NCI-H524 (cell line): Measurements from ENCODE around the gene UNC93B1.

Experiments
- DNase-seq, 2 experiments: peaks; one replicate each; lab custom pipeline; 2025; lab: John Stamatoyannopoulos, UW

The UNC93B1 gene

DNA sequence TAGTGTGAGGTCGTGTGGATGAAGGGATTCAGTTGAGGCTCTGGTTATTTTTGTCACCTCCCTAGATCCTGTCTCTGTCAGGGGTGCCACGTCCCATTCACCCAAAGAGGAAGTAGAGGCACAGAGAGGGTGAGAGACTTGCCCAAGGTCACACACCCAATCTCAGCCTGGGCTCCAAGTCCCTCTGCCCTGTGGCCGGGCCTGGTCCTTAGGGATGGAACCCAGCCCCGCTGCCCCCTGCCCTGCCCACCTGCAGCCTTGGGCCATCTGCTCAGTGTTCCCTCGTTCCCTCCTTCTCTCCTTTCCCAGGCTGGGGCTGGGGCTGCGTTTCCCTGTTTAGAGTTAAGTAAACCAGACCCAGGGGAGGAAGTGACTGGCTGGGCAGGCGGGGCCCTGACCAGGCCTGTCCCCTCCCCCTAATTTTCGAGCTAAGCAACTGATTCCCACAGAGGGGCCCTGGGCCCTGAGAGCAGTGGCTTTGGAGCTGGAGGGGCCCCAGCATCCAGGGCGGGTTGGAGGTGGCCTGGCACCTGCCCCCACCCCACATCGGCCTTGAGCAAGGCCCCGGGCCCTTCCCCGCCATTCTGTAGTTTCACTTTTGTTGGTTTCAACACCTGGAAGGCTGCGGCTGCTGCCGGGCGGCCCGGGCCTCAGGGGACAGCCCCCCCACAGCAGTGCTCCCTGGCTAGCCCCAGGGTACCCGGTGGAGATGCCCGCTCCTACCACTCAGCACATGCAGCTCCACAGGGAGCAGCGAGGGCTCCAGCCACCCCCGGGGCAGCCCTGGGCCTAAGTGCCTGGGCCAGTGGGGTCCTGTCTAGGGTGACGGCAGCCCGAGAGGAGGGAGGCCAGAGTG is 36.4 kb upstream of the UNC93B1 start:
- DNase-seq: peak in 1 of 2 experiments; percentile 24

DNA sequence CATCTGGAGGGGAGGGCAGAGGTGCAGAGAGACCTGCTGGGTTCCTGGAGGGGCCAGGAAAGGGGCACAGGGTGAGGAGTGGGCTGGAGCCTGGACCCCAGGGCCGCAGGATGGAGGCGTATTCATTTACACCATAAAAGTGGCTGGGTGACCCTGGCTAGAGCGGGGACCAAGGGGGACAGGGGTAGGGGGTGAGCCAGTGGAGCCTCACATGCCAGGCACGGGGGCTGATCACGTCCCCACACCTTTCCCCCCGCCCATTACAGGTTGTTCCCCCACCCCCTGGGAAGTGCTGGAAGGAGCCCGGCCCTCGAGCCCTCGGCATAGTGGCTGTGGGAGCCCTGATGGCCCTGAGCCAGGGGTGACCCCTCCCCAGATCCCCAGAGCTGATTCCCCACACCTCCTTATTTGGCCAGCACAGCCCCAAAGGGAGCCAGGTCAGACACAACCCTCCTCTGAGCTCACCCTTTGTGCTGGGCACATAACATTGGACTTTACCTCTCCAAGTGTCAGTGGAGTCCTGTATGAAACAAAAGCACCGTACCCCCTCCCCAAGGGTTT is 35.7 kb upstream of the UNC93B1 start:
- DNase-seq: no peak

DNA sequence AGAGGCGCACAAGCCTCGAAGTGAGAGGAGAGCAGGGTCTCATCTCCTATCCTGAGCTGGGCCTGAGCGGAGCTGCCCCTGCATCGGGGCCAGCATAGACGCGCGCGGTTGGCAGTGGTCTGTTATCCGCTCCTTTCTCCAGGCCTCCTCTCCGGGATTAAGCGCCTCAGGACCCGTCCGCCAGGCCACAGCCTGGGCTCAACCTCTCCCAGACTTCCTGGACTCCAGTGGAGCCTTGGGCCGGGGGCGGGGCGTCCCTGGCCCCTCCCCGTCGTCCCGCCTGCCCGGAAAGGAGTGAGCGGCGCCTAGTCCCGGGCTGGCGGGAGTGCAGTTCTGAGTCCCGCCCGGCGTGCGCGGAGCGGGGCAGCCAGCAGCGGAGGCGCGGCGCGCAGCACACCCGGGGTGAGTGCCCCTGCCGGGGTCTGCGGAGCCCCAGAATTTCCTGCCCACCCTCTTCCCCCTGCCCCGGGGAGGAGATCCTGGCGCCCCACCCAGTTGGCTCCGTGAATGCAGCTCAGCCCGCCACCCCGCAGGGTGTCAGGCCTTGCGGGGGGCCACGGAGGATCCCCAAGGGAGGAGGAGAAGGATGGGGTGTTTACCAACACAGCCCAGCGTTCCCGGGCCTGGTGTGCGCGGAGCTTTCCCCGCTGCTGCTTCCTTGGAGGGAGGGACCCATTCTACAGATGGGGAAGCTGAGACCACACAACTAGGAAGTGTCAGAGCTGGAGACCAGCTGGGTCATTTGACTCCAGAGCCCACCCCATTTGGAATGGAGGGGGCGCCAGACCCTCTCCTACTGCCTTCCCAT is 35.0 kb upstream of the UNC93B1 start, which contains the start of gene TCIRG1:
TCIRG1 (plus strand) TSS at position 308 of the 808 bp plus-strand sequence. CDS start 2,247 bp downstream, outside the sequence.
- DNase-seq: no peak

DNA sequence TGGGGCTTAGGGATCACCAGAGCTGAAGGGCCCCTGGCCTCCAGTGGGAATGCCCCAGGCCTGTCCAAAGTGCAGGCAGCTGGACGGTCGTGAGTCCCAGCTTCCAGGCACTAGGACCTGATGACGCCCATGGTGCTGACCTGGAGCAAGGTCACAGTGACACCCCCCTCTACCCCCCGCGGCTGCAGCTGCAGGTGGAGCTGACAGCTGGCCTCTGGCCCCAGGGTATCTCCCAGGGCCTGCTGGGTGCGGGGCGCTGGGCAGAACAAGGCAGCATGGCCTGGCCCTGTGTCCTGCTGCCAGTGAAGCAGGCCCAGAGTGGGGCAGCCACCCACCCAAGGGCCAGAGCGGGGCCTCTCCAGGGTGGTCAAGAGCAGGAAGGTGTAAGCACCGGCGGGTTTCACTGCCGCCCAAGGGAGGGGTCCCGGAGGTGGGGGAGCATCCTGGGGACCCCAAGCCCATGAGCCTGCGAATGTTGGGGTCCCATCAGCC is 34.4 kb upstream of the UNC93B1 start:
- DNase-seq: no peak

DNA sequence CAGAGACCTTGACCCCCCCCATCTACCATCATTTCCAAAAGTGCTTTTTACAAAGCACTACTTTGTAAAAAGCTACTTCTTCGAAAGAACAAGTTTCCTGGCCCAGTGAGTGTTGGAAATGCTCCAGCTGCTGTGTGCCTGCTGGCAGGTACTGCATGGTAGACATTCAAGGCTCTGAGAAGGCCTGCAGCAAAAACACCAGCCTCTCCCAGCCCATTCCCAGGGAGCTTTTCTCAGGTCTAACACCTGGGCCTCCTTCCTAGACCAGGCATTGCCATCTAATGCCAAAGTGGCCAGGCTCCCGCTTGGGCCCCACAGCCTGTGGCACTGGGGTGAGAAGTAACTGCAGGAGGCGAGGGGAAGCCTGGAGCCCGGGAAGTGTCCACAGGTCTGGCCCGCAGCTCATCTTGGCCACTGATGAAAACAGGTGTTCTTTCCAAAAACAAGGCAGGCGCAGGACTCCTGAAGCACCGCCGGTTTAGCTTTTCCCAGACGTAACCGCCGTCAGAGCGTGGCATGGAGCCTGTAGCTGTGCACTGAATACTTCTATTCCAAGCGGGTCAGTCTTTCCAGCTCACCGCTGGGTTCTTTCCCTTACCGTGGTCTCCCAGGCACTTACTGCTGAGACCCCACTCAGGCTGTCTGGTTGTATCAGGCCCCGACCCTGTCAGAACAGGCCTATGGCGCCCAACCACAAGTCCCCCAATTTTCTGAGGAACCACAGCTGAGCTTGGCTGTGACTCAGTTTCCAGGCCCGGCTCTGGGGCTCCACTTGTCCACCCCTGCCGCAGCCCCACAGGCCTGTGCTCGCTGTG is 33.7 kb upstream of the UNC93B1 start:
- no peak for DNase-seq

DNA sequence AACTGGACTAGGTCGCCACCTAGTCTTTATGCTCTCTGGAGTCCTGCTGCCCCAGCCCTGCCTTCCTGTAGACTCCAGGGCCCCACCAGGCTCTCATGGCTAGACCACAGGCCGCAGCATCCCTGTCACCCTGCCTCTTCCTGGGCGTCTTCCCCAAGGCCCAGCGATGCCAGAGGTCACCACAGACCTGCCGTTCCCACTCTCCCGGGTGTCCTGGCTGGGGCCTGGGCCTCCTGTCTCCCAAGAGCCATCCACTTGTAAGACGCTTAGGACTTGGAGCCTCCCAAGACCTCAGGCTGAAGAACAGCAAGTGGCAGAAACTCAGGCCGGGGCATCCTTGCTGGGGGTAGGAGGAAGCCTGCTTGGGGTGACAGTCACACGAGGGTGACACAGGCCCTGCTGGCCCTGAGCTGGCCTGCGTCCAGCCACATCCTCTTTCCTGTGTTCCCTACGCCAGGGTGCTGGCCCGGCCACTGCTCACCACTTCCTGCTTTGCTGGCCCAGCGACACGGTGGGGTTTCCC is 32.9 kb upstream of the UNC93B1 start:
- DNase-seq: no peak

DNA sequence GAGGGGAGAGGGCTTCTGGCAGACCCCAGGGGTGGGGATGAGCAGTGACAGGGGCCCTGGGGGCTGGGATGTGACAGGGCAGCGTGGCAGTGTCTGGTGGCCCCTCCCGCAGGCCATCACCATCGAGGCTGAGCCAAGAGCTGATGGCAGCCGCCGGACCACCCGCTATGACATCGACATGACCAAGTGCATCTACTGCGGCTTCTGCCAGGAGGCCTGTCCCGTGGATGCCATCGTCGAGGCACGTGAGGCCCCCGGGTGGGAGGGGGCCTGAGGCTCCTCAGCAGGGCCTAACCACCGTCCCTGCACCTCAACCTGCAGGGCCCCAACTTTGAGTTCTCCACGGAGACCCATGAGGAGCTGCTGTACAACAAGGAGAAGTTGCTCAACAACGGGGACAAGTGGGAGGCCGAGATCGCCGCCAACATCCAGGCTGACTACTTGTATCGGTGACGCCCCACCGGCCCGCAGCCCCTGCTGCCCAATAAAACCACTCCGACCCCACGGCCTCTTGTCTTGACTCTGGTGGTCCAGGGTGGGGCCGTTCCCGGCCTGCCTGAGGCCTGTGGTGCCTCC is 32.3 kb upstream of the UNC93B1 start:
- DNase-seq: no peak

DNA sequence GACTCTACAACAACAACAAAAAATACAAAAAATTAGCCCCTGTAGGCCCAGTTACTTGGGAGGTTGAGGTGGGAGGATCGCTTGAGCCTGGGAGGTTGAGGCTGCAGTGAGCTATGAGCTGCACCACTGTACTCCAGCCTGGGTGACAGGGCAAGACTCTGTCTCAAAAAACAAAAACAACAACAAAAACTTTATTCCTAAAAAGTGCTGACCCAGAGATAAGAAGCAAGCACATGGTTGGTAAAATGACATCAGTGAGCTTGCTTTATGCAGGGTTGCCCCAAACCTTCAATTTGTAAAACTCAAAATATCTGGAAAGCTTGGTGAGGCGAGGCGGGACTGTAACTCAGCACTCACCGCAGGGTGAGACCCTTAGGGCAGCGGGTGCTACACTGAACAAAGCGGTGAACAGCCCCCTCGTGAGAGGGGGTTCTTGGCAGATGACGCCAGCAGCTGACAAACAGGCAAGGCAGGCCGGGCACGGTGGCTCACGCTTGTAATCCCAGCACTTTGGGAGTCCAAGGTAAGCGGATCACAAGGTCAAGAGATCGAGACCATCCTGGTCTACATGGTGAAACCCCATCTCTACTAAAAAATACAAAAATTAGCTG is 31.5 kb upstream of the UNC93B1 start:
- DNase-seq: no peak

DNA sequence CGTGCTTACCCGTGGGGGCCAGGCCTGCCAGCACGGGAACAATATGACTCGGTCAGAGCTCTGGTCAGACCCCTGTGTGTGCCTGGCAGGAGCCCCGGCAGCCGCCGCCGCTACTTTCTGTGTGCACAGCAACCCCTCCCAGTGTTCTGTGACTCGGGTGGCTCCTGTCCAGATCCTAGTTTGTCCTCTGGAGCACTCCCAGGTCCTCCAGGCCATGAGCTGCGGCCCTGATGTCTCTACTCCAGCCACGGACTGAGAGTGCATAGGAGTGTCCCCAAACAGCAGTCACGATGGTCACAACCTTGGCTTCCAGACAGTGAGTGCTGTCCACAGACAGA is 29.8 kb upstream of the UNC93B1 start:
- DNase-seq: no peak

DNA sequence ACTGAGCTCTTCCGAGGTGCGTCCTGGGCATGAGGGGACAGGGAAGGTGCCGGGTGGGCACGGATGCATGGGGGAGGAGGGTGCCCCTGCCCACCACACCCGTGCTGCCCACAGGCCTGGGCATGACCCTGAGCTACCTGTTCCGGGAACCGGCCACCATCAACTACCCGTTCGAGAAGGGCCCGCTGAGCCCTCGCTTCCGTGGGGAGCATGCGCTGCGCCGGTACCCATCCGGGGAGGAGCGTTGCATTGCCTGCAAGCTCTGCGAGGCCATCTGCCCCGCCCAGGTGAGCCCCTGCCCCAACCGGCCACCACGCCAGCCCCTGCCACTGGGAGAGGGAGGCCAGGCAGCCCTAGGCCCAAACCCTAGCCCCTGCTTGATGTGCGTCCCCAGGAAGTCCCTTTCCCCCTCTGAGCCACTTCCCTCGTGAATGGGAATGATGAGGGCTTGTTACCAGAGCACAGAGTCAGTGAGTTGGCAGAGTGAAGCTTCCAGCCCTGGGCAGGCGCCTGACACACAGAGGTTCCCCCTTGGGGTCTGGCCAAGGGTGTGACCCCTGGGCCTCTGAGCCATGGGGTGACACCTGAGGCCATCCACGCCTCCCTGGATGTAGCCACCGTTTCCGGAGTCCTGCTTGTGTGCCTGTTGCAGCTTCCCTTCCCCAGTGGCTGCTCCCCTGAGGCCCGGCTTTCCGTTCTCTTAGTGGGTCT is 29.3 kb upstream of the UNC93B1 start:
- no peak for DNase-seq

DNA sequence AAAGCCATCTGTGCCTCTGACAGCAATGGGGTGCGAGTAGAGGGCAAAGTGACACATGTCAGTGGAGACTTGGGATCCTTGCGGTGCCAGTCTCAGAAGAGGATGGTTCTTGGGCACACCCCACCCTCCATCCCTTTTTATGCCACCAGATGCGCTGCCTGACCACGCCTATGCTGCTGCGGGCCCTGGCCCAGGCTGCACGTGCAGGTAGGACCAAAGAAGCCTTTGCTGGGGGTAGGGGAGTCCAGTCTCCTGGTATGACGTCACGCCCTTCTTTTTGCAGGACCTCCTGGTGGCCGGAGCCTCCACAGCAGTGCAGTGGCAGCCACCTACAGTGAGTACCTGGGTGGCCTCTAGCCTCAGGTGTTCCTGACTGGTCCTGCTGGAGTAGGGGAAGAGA is 28.1 kb upstream of the UNC93B1 start:
- DNase-seq: no peak

DNA sequence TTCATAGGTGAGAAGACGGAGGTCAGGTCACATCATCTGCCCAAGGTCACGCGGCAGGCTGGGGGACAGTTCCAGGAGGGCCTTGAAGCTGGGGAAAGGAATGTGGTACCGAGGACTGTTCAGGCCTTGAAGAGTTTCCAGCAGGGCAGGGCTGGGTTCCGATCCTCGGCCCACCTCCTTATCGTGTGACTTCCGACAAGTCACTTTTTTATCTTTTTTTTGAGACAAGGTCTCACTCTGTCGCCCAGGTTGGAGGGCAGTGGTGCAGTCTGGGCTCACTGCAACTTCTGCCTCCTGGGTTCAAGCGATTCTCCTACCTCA is 27.2 kb upstream of the UNC93B1 start:
- no peak for DNase-seq

DNA sequence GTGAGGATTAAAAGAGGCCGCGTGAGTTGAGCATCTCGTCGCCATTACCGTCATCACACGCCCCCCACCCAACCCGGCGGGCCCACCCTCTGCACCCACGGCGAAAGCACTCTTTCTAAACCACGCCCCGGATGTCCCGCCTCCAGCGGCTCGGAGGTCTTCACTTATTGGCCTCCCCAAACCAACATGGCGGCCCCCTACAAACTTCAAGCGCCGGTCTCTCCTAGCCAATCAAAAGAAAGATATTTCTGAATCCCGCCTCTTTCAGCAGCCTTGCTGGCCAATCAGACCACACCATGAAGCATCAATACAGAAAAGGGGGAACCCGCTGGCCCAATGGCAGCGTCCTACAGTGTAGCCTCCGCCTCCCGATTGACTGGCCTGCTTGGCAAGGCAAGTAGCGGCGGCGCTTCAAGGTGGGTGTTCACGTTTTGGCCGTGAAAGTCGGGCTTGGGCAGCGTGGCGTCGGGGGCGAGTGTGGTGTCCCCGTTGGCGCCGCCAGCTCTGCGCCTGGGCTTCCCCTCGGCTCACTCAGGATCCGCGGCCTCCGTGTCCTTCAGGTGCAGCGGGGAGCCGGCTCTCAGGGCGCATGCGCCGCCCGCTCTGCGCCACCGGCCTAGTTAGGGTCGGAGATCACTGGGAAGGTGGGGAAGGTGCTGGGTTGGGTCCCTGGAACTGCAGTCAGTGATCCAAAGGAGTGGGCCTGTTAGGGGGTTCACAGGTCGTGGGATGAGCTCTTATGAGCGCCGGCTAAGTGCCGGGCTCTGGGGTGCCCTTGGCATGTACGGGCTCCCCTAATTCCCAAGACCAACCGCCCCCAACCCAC is 26.6 kb upstream of the UNC93B1 start, which contains the start of gene NDUFS8:
NDUFS8 (plus strand) TSS at position 364 of the 826 bp plus-strand sequence. CDS start 1,471 bp downstream, outside the sequence.
- DNase-seq: peak; percentile 97 to 99

DNA sequence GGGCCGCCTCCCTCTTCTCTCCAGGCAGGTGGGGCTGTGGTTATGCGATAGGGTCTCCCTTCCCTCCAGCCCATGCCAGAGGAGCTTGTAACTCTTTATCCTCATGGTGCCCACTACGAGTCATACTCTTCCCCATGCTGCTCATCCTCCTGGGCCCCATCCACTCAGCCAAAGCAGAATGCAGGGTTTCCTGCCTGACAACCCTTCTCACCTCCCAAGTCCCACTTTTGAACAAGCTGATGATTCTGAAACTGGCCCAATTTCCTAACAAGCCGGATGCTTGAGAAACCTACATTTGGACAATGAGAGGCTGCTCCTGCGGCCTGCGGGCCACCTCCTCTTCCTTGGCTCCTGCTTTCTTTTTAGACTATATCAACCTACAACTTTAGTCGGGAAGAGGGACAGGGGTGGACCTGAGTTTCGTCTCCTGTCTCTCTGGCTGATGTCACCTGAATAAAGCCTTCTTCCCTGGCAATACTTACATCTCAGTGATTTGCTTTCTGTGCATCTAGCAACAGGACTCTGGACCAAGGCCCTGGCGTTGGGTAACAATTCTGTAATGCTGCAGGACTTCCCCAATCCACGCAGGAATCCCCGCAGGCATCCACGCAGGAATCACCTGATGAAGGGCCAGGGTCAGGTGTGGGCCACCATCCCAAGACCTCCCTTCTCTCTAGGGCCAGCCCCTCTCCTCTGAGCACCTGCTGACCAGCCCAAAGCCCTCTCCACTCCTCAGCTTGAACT is 25.1 kb upstream of the UNC93B1 start:
- DNase-seq: no peak

DNA sequence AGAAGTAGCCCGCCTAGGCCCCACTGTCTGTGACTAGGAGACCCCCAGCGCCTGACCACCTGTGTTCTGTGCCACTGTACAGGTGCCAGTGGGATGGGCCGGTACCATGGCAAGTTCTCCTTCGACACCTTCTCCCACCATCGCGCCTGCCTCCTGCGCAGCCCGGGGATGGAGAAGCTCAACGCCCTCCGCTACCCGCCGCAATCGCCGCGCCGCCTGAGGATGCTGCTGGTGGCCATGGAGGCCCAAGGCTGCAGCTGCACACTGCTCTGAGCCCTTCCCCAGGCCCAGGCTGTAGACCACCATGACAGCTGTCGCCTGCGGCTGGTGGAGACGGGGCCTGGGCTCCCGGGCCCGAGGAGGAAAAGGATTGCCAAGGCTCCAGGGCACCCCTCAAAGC is 23.8 kb upstream of the UNC93B1 start:
- DNase-seq: no peak

DNA sequence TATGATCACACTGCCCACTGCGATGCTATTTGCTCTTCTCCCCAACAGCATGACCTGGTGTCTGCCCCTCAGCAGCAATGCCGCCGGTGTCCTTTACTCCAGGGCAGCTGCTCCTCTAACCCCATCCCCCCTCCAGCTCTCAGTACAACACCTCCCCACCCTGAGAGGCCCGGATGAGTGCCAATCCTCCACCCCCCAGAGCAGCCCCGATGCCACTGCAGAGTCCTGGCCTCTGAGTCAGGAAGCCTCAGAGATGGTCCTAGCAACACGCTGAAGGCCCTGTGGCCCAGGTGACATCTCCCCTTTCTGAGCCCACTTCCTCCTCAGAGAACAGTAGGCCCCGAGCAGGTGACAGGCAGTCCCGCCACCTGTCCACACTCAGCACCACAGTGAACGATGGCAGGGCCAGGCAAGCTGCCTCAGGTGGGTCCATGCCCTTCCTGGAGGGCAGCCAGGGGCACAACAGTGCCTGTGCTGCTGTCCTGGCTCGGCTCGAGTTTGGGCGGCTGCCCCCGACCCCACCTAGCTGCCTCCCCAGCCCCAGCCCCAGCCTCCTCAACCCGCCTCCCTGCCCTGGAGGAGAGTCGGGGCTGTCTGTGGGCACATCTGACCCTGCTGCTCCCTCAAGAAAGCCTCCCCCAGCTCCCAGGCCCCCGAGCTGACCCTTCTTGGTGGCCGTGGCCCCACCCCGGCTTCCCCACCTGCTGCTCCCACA is 22.7 kb upstream of the UNC93B1 start:
- no peak for DNase-seq

DNA sequence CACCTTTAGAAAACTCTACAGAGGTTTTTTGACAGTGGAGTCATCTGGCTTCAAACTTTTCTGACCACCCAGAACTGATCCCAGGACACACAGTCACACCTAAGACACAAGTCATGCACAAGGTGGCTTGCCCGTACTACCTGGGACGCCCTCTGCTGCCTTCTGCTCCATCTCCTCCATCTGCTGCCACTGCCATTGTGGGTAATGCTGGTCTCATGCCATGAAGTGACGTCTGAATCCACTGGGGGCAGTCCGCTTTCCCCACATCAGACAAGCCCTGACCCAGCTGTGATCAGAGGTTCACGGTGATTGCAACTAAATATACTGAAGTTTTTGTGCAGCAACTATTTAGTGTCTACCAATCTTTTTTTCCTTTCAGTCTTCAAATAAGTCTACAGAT is 21.1 kb upstream of the UNC93B1 start:
- no peak for DNase-seq

DNA sequence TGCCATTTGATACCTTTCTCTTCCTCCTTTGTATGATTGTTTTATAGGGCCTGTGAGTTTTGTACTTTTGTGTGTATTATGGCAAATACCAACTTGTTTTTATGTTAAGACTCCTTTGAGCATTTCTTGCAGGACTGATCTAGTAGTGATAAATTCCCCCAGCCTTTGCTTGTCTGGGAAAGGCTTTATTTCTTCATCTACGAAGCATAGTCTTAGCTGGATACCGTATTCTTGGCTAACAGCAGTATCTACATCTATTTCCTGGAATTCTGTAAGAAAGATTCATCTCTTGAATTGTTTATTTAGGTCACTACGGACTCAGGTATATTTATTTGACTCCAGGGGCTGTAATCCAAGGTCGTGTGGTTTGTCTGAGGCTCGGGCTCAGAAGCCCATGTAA is 20.6 kb upstream of the UNC93B1 start:
- DNase-seq: no peak
